ENCODE measurements around the gene PARD3B. TPM values are rescaled to one million over a fixed set of nuclear protein-coding genes. Genes with fewer than 3 reads are reported as not detected.

The PARD3B gene
- total RNA-seq, 2 experiments from 2014 or later, result 0.11 to 0.88 TPM

- ATAC-seq, result no peak
- intact Hi-C loops (cut with micrococcal nuclease), result no loop called here
- POLR2A ChIA-PET, result no interaction called here
- Mint-ChIP-seq H3K9me3 (no peaks in the 10 kb centered on the region), H3K27ac (no peak overlapping the region), H3K4me1 (ENCODE audit: low read depth) (no peaks in the 10 kb centered on the region), H3K4me3 (no peak overlapping the region), H3K36me3 (ENCODE audit: low read depth) (no peaks in the 10 kb centered on the region), H3K27me3 (no peaks in the 10 kb centered on the region)
- TF ChIP-seq, protein P1, sequence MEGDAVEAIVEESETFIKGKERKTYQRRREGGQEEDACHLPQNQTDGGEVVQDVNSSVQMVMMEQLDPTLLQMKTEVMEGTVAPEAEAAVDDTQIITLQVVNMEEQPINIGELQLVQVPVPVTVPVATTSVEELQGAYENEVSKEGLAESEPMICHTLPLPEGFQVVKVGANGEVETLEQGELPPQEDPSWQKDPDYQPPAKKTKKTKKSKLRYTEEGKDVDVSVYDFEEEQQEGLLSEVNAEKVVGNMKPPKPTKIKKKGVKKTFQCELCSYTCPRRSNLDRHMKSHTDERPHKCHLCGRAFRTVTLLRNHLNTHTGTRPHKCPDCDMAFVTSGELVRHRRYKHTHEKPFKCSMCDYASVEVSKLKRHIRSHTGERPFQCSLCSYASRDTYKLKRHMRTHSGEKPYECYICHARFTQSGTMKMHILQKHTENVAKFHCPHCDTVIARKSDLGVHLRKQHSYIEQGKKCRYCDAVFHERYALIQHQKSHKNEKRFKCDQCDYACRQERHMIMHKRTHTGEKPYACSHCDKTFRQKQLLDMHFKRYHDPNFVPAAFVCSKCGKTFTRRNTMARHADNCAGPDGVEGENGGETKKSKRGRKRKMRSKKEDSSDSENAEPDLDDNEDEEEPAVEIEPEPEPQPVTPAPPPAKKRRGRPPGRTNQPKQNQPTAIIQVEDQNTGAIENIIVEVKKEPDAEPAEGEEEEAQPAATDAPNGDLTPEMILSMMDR (IDR thresholded peaks at IDR 0.05), result no peak
- no peak for DNase-seq
- CTCF ChIA-PET, result no interaction called here
Measured at GRCh38 chr2:204920776-204921175, 375.5 kb downstream of the PARD3B start.

- TF ChIP-seq, protein P1 (IDR thresholded peaks at IDR 0.05), result no peak
- H3K27ac Mint-ChIP-seq, result no peak overlapping the region
- ChIA-PET CTCF (no interaction called here), POLR2A (no interaction called here)
- H3K36me3 Mint-ChIP-seq (ENCODE audit: low read depth), result no peaks in the 10 kb centered on the region
- ATAC-seq (no peak), DNase-seq (no peak)
- intact Hi-C loops (cut with micrococcal nuclease), result no loop called here
- H3K4me3 Mint-ChIP-seq, result no peak overlapping the region
- H3K27me3 Mint-ChIP-seq, result no peaks in the 10 kb centered on the region
- H3K9me3 Mint-ChIP-seq, result no peaks in the 10 kb centered on the region
- no peaks in the 10 kb centered on the region for H3K4me1 Mint-ChIP-seq (ENCODE audit: low read depth)
Measured at GRCh38 chr2:204923957-204924356, 378.7 kb downstream of the PARD3B start.

- ChIA-PET CTCF (interaction anchor here (1.3 kb wide), 1 partner anchor 12 kb away, joined by 3 read pairs; no protein-coding TSS in a partner anchor), POLR2A (no interaction called here)
- Mint-ChIP-seq H3K9me3 (no peaks in the 10 kb centered on the region), H3K27me3 (no peaks in the 10 kb centered on the region), H3K27ac (no peak overlapping the region), H3K36me3 (ENCODE audit: low read depth) (no peaks in the 10 kb centered on the region), H3K4me3 (no peak overlapping the region), H3K4me1 (ENCODE audit: low read depth) (no peaks in the 10 kb centered on the region)
- no peak for ATAC-seq
- intact Hi-C loops (cut with micrococcal nuclease), result no loop called here
- TF ChIP-seq, protein P1 (IDR thresholded peaks at IDR 0.05), result no peak
- DNase-seq, result no peak
Measured at GRCh38 chr2:204931562-204931961, 386.3 kb downstream of the PARD3B start.

GRCh38 chr2:204933735-204934374, 388.6 kb downstream of the PARD3B start:
- ChIA-PET CTCF (interaction anchor here (0.9 kb wide), 1 partner anchor 19 kb away, joined by 3 read pairs; no protein-coding TSS in a partner anchor), POLR2A (no interaction called here)
- Mint-ChIP-seq H3K4me3 (no peak overlapping the region), H3K36me3 (ENCODE audit: low read depth) (no peaks in the 10 kb centered on the region), H3K9me3 (no peaks in the 10 kb centered on the region), H3K4me1 (ENCODE audit: low read depth) (no peaks in the 10 kb centered on the region), H3K27ac (no peak overlapping the region), H3K27me3 (no peaks in the 10 kb centered on the region)
- intact Hi-C loops (cut with micrococcal nuclease), result no loop called here
- ATAC-seq (no peak), DNase-seq (no peak)
- TF ChIP-seq, protein P1 (IDR thresholded peaks at IDR 0.05), result no peak

GRCh38 chr2:204944927-204945326, 399.7 kb downstream of the PARD3B start:
- POLR2A ChIA-PET, result no interaction called here
- no peak for DNase-seq

More at GRCh38 chr2:204944927-204945326, 399.7 kb downstream of the PARD3B start:
- peaks cover 27% of the 10 kb centered on the region for H3K9me3 Mint-ChIP-seq
- H3K27ac Mint-ChIP-seq, result no peak overlapping the region
- peaks cover 23% of the 10 kb centered on the region for H3K4me1 Mint-ChIP-seq (ENCODE audit: low read depth)
- H3K36me3 Mint-ChIP-seq (ENCODE audit: low read depth), result peaks cover 24% of the 10 kb centered on the region
- no peak overlapping the region for H3K4me3 Mint-ChIP-seq
- ATAC-seq, result no peak
- no peaks in the 10 kb centered on the region for H3K27me3 Mint-ChIP-seq
- intact Hi-C loops (cut with micrococcal nuclease), result no loop called here
- TF ChIP-seq, protein P1 (IDR thresholded peaks at IDR 0.05), result no peak
- CTCF ChIA-PET, result no interaction called here
